ENCODE measurements around the gene SLC16A10.

GRCh38 chr6:111068866-111069234 lies 18.5 kb upstream of the SLC16A10 start:
- TF ChIP-seq NRF1 (IDR thresholded peaks at IDR 0.05; ENCODE audit: low read depth, low read length) = no peak
- TF ChIP-seq CTCF (IDR thresholded peaks at IDR 0.05; ENCODE audit: control extremely low read depth in 1 of 3, insufficient read depth in 1 of 3, low read depth in 1 of 3, low read length in 3 of 3) = no peak
- no peak for TF ChIP-seq CHD1 (IDR thresholded peaks at IDR 0.05; ENCODE audit: low read depth, low read length)
- TF ChIP-seq EZH2 (IDR thresholded peaks at IDR 0.05; ENCODE audit: low read depth, low read length, severe bottlenecking) = no peak
- no peak for TF ChIP-seq CBX8 (IDR thresholded peaks at IDR 0.05; ENCODE audit: borderline replicate concordance, low read depth, low read length)
- no peak for TF ChIP-seq KDM1A (IDR thresholded peaks at IDR 0.05; ENCODE audit: borderline replicate concordance, low read length)
- no peak for TF ChIP-seq POLR2A (IDR thresholded peaks at IDR 0.05; ENCODE audit: control extremely low read depth in 1 of 2, low read depth in 2 of 2, low read length in 2 of 2)
- no peak for TF ChIP-seq BACH1 (IDR thresholded peaks at IDR 0.05; ENCODE audit: low read length)
- no peak for TF ChIP-seq SP1 (IDR thresholded peaks at IDR 0.05; ENCODE audit: low read depth, low read length)
- no peak for TF ChIP-seq TAF1 (IDR thresholded peaks at IDR 0.05; ENCODE audit: low read depth, low read length)
- TF ChIP-seq YY1 (IDR thresholded peaks at IDR 0.05; ENCODE audit: low read depth, low read length) = no peak
- TF ChIP-seq SIN3A (conservative IDR thresholded peaks at IDR 0.05 in 1 of 2, IDR thresholded peaks at IDR 0.05 in 1 of 2; ENCODE audit: low read depth in 1 of 2, low read length in 2 of 2) = no peak
- TF ChIP-seq ASH2L (IDR thresholded peaks at IDR 0.05; ENCODE audit: low read length) = no peak
